ENCODE data around the gene COMMD4.
"Not testable (repeated sequence)": the region's sequence is repeated elsewhere in the genome, so short reads cannot be mapped to it uniquely, and the experiment has no call there.

Gene COMMD4

GRCh38 chr15:75380773-75381172 lies 44.9 kb downstream of the COMMD4 start:
- no peak overlapping the region for H3K4me3 ChIP-seq (ENCODE audit: low read depth, low read length)
- TF ChIP-seq CTCF (IDR thresholded peaks at IDR 0.05; ENCODE audit: low read depth, low read length), result no peak

GRCh38 chr15:75383986-75384385 lies 48.1 kb downstream of the COMMD4 start:
- not testable (repeated sequence) for H3K4me3 ChIP-seq (ENCODE audit: low read depth, low read length)
